PC-3 (cell line): Measurements from ENCODE around the gene TOMM7. TPM values are rescaled to one million over a fixed set of nuclear protein-coding genes. Genes with fewer than 3 reads are reported as not detected.

Experiments
- ATAC-seq: fragments of 200-7000 bp; cut with Tn5 transposase; 2 replicates; pipeline ENCODE4 v1.9.1; 2020; ENCODE audit warnings: mild to moderate bottlenecking, moderate library complexity
- Bru-seq: library from RNA; stranded (reverse); fragments of 400-500 nt; gene quantifications from one replicate; lab custom pipeline; 2021; lab: Mats Ljungman, UMichigan
- BruChase-seq, 2 experiments: library from RNA; stranded (reverse); fragments of 400-500 nt; gene quantifications; one replicate each; lab custom pipeline; 2021; lab: Mats Ljungman, UMichigan
- BruUV-seq: library from RNA; stranded (reverse); fragments of 400-500 nt; replicated peaks from 2 replicates; lab custom pipeline; 2021; lab: Mats Ljungman, UMichigan
- CTCF ChIA-PET: fragments of 300-600 bp; sonication (Branson Sonifier 250); formaldehyde crosslinking; loops from one replicate; lab custom pipeline; 2022; ENCODE audit warnings: antibody characterized with exemption; lab: Charles Lee
- POLR2A ChIA-PET: fragments of 300-600 bp; sonication (Branson Sonifier 250); formaldehyde crosslinking; loops from one replicate; lab custom pipeline; 2022; ENCODE audit warnings: antibody characterized with exemption; ENCODE audit not compliant: unreplicated experiment; lab: Charles Lee
- DNase-seq: peaks from one replicate; pipeline ENCODE4 v3.0.0-alpha.2; 2015
- H2AFZ ChIP-seq: fragments of 300-600 bp; sonication (generic); 2 replicates; pipeline ENCODE4 v1.6.0; 2016; ENCODE audit warnings: antibody characterized with exemption, low read length
- H3F3A ChIP-seq: fragments of 300-600 bp; sonication (generic); one replicate; pipeline ENCODE4 v1.6.0; 2017; ENCODE audit warnings: antibody characterized with exemption, low read length, control low read depth, mild to moderate bottlenecking; ENCODE audit not compliant: unreplicated experiment
- H3K27ac ChIP-seq: fragments of 300-600 bp; sonication (generic); 2 replicates; pipeline ENCODE4 v1.5.1; 2016; ENCODE audit warnings: mild to moderate bottlenecking, low read length
- H3K27me3 ChIP-seq: fragments of 300-600 bp; sonication (generic); 2 replicates; pipeline ENCODE4 v1.6.1; 2016; ENCODE audit warnings: low read length, mixed read lengths
- H3K36me3 ChIP-seq: fragments of 300-600 bp; sonication (generic); 2 replicates; pipeline ENCODE4 v1.6.1; 2016; ENCODE audit warnings: low read depth, mixed run types, low read length, mixed read lengths
- H3K4me1 ChIP-seq: fragments of 300-600 bp; sonication (generic); 2 replicates; pipeline ENCODE4 v1.5.1; 2016; ENCODE audit warnings: low read length; ENCODE audit not compliant: insufficient read depth
- H3K4me2 ChIP-seq: fragments of 300-600 bp; sonication (generic); 2 replicates; pipeline ENCODE4 v1.6.0; 2016; ENCODE audit warnings: low read length
- H3K4me3 ChIP-seq: fragments of 300-600 bp; sonication (generic); 2 replicates; pipeline ENCODE4 v1.5.1; 2016; ENCODE audit warnings: mild to moderate bottlenecking, low read length, mixed read lengths
- H3K79me2 ChIP-seq: fragments of 300-600 bp; sonication (generic); 2 replicates; pipeline ENCODE4 v1.6.1; 2017; ENCODE audit warnings: low read length, mixed read lengths
- H3K9ac ChIP-seq: fragments of 300-600 bp; sonication (generic); 2 replicates; pipeline ENCODE4 v1.6.0; 2016; ENCODE audit warnings: mild to moderate bottlenecking, low read length
- H3K9me2 ChIP-seq: fragments of 300-600 bp; sonication (generic); replicated peaks from 2 replicates; pipeline ENCODE4 v1.6.1; 2016; ENCODE audit warnings: mixed run types, low read length, mixed read lengths
- H3K9me3 ChIP-seq: fragments of 300-600 bp; sonication (generic); 2 replicates; pipeline ENCODE4 v1.6.1; 2016; ENCODE audit warnings: low read length, mixed read lengths
- H4K20me1 ChIP-seq: fragments of 300-600 bp; sonication (generic); 2 replicates; pipeline ENCODE4 v1.6.1; 2016; ENCODE audit warnings: low read length, mixed read lengths
- EZH2 ChIP-seq: fragments of 300-600 bp; sonication (generic); IDR thresholded peaks from one replicate; pipeline ENCODE4 v1.6.1; 2017; ENCODE audit warnings: antibody characterized with exemption, mild to moderate bottlenecking, low read length; ENCODE audit not compliant: unreplicated experiment
- EZH2phosphoT487 ChIP-seq: fragments of 300-600 bp; sonication (generic); IDR thresholded peaks from 2 replicates; pipeline ENCODE4 v1.6.1; 2018; ENCODE audit warnings: mild to moderate bottlenecking, antibody characterized with exemption, low read length, borderline replicate concordance
- intact Hi-C: fragments of 100-400 bp; cut with micrococcal nuclease; formaldehyde crosslinking; loops from 2 replicates; pipeline ENCODE4 v1.9.0; 2023
- long read RNA-seq: library from polyadenylated mRNA; unstranded; transcript quantifications from one replicate; pipeline ENCODE4 v2.0.0, GENCODE V29; 2021; ENCODE audit not compliant: unreplicated experiment
- total RNA-seq: library from RNA; depleted of rRNA; stranded (reverse); fragments of >200 nt; gene quantifications from 2 replicates; pipeline ENCODE4 v1.2.3, GENCODE V29; 2014; rRNA removed
- TF ChIP-seq, protein P1 (sequence below): fragments of 300-600 bp; sonication (generic); conservative IDR thresholded peaks from 2 replicates; pipeline ENCODE4 v1.5.1; 2017; ENCODE audit warnings: antibody characterized with exemption, low read depth, mild to moderate bottlenecking, low read length

The TOMM7 gene
- total RNA-seq, result 132 and 151 TPM in 2 replicates
- Bru-seq, nascent RNA, result percentile 93 among the genes with signal in this experiment
- percentile 86 among the genes with signal in this experiment for BruChase-seq, experiment 1, labeled RNA remaining after a 6-hour chase
- BruChase-seq, experiment 2, labeled RNA remaining after a 2-hour chase, result percentile 86 among the genes with signal in this experiment
- long read RNA-seq, transcript TOMM7-201 (3 exons, 778 nt), result major isoform, 138 of 159 reads
- long read RNA-seq, partial matches to known transcripts, result 13 of 159 reads
- long read RNA-seq, other reads (novel, unspliced or antisense), result 2 of 159 reads

DNA sequence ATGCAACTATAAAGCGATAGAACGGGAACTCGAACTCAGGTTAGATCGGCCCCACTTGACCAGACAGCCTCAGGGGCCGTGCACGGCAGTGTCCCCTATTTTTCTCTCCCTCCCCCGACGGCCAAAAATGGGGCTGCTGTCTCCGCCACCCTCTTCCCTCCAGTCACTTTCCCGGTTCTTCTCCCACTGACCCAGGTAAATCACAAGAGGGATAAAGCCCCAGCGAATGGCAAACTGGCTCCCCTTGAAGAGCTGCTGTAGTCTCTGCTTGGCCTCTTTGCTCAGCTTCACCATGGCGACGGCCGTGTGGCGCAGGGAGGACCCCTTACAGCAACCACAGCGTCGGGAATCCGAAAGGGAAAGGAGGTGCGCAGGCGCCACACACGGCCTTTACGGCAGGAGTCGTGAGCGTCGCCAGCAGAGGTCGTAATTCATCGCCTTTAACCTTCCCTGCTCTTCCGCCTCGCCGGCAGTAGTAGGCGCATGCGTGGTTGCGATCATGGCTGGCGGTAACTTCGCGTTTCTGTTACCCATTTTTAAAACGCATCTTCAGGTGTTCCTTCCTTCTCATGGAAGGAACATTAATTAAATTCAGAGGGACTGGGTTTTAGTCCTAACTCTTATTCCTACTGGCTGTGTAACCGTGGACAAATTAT lies at the start of gene TOMM7:
Gene TOMM7, minus strand, starts transcription at position 364 of the 656 bp plus-strand sequence. Its CDS starts 70 bp downstream, at position 294.
- Histone ChIP-seq H3K27me3 (no peaks in the 10 kb centered on the region), H3K9me3 (no peaks in the 10 kb centered on the region), H3F3A (no peaks in the 10 kb centered on the region), H3K79me2 (peaks cover 47% of the 10 kb centered on the region), H3K4me3 (peak within 1 kb of the TSS; percentile 89), H3K4me1 (peaks cover 31% of the 10 kb centered on the region), H3K4me2 (peak within 1 kb of the TSS; percentile 97), H2AFZ (peak within 1 kb of the TSS; percentile 92), H3K36me3 (peaks cover 4% of the 10 kb centered on the region; the same call in 1 of the 2 replicates), H3K27ac (peak within 1 kb of the TSS; percentile 42), H4K20me1 (peaks cover 5% of the 10 kb centered on the region; the same call in 1 of the 2 replicates), H3K9ac (peak within 1 kb of the TSS; percentile 95), H3K9me2 (0 out of 2 replicates have a peak, but pooled peaks cover 4% of the 10 kb centered on the region)
- peak; percentile 78 for ATAC-seq
- ChIA-PET POLR2A (interaction anchor here (0.6 kb wide), 1 partner anchor 130 kb away, joined by 4 read pairs; no protein-coding TSS in a partner anchor), CTCF (no interaction called here)
- TF ChIP-seq EZH2, result no peak
- TF ChIP-seq, protein P1, sequence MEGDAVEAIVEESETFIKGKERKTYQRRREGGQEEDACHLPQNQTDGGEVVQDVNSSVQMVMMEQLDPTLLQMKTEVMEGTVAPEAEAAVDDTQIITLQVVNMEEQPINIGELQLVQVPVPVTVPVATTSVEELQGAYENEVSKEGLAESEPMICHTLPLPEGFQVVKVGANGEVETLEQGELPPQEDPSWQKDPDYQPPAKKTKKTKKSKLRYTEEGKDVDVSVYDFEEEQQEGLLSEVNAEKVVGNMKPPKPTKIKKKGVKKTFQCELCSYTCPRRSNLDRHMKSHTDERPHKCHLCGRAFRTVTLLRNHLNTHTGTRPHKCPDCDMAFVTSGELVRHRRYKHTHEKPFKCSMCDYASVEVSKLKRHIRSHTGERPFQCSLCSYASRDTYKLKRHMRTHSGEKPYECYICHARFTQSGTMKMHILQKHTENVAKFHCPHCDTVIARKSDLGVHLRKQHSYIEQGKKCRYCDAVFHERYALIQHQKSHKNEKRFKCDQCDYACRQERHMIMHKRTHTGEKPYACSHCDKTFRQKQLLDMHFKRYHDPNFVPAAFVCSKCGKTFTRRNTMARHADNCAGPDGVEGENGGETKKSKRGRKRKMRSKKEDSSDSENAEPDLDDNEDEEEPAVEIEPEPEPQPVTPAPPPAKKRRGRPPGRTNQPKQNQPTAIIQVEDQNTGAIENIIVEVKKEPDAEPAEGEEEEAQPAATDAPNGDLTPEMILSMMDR, result no peak
- TF ChIP-seq EZH2phosphoT487, result no peak
- DNase-seq, result peak; percentile 96
- intact Hi-C loops, result loop anchor here (1.0 to 5.0 kb wide), 5 partner anchors 32 to 360 kb away; partner anchors contain the start of genes HYCC1 and NUP42
- no TSS peak for BruUV-seq

DNA sequence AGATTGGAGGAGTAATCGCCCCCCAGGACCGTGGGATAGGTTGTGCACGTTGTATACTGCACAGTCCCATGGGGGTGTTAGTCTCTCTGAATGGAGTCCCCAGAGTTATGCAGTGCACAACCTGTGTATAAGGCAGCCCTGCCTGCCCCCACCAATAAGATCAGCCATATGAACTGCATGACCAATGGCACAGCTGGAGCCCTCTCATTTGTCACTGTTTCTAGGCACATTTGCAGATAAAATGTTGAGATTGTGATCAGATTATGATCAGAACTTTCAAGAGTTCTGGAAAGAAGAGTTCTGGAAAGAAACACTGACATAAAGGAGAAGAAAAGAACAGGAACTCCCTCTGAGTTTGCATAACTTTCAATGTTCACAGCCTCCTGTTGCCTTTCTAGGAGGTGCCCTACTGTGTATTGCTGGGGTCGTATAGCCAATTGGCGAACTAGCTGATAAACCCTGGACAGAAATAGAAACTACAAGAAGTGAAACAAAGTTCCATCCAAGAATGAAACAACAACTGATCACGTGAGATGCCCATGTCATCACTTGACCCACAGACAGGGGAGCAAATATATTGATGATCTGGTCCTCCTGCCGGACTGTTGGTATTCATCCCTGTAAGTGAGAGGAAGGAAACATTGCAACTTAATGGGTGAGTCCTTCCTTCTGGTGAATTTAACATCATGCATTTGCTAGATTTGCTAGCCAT lies 49.6 kb upstream of the TOMM7 start:
- no peaks in the 10 kb centered on the region for H3F3A ChIP-seq
- no peaks in the 10 kb centered on the region for H3K27me3 ChIP-seq
- no peak overlapping the region for H3K4me3 ChIP-seq
- intact Hi-C loops, result no loop called here
- H3K36me3 ChIP-seq, result no peaks in the 10 kb centered on the region
- CTCF ChIA-PET, result no interaction called here
- POLR2A ChIA-PET, result no interaction called here
- TF ChIP-seq EZH2phosphoT487 (no peak), EZH2 (no peak)
- TF ChIP-seq, protein P1, result no peak
- no peaks in the 10 kb centered on the region for H3K4me1 ChIP-seq
- no peak for DNase-seq
- H4K20me1 ChIP-seq, result no peaks in the 10 kb centered on the region
- H3K9me3 ChIP-seq, result no peaks in the 10 kb centered on the region
- no peaks in the 10 kb centered on the region for H3K79me2 ChIP-seq
- no TSS peak for BruUV-seq
- H3K9ac ChIP-seq, result no peak overlapping the region
- no peak overlapping the region for H3K4me2 ChIP-seq
- H2AFZ ChIP-seq, result no peak overlapping the region
- H3K27ac ChIP-seq, result no peak overlapping the region
- peak; percentile 59 for ATAC-seq
- no peaks in the 10 kb centered on the region for H3K9me2 ChIP-seq
